Uterus (tissue), 2 donors: Measurements from ENCODE around the gene UGGT1.

Source experiments
- CTCF ChIP-seq, 4 experiments: fragments of 200-600 bp in 2 of 4; fragments of 450-650 bp in 2 of 4; sonication (generic) in 2 of 4; IDR thresholded peaks; one replicate each; pipeline ENCODE4 v1.5.1; 2016 to 2019; ENCODE audit warnings: antibody characterized with exemption in 4 of 4, mild to moderate bottlenecking in 2 of 4, moderate library complexity in 1 of 4
- POLR2A ChIP-seq, 2 donors: fragments of 450-650 bp; IDR thresholded peaks; one replicate each; pipeline ENCODE4 v1.6.1; 2016; ENCODE audit warnings: antibody characterized with exemption in 2 of 2, mild to moderate bottlenecking in 1 of 2, moderate library complexity in 1 of 2

DNA sequence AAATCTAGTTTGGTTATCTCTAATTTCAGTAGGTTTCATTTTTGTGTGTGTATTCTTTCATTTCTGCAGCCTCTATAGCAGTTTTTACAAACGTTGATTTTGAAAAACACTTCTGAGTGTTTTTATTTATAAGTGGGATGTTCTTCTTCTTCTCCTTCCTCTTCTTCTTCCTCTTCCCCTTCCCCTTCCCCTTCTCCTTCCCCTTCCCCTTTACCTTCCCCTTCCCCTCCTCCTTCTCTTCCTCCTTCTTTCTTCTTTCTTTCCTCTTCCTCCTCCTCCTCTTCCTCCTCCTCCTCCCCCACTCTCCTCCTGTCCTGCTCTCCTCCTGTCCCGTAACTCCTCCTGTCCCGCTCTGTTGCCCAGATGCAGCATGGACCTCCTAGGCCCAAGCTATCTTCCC, 4.2 kb downstream of the UGGT1 start:
- no peak for TF ChIP-seq POLR2A (IDR thresholded peaks at IDR 0.05)
- TF ChIP-seq CTCF (IDR thresholded peaks at IDR 0.05) = no peak
